HK-2 (cell line): ENCODE results near the gene SPTBN1.

Source experiments
- DNase-seq: peaks from one replicate; pipeline ENCODE4 v3.0.0-alpha.2; 2018; ENCODE audit not compliant: unreplicated experiment

The SPTBN1 gene

GRCh38 chr2:54653572-54654204 lies 197.6 kb downstream of the SPTBN1 start:
- DNase-seq, result no peak

GRCh38 chr2:54655046-54655809 lies 199.1 kb downstream of the SPTBN1 start:
- DNase-seq, result no peak

GRCh38 chr2:54656863-54657262 lies 200.7 kb downstream of the SPTBN1 start:
- no peak for DNase-seq

- DNase-seq, result no peak
Observed at GRCh38 chr2:54657664-54658083, 201.5 kb downstream of the SPTBN1 start.

- no peak for DNase-seq
Observed at GRCh38 chr2:54658564-54659071, 202.5 kb downstream of the SPTBN1 start.

GRCh38 chr2:54659527-54659926 lies 203.4 kb downstream of the SPTBN1 start:
- DNase-seq, result no peak

- no peak for DNase-seq
Observed at GRCh38 chr2:54660752-54661151, 204.6 kb downstream of the SPTBN1 start.

- no peak for DNase-seq
Observed at GRCh38 chr2:54663424-54664030, 207.4 kb downstream of the SPTBN1 start.

- DNase-seq, result no peak
Observed at GRCh38 chr2:54664238-54664786, 208.2 kb downstream of the SPTBN1 start.

- no peak for DNase-seq
Observed at GRCh38 chr2:54665436-54665856, 209.3 kb downstream of the SPTBN1 start.

- no peak for DNase-seq
Observed at GRCh38 chr2:54666131-54666633, 210.1 kb downstream of the SPTBN1 start.

- DNase-seq, result no peak
Observed at GRCh38 chr2:54666634-54667265, 210.6 kb downstream of the SPTBN1 start.

GRCh38 chr2:54667266-54667639 lies 211.1 kb downstream of the SPTBN1 start:
- DNase-seq, result no peak

- DNase-seq, result no peak
Observed at GRCh38 chr2:54667726-54668650, 211.9 kb downstream of the SPTBN1 start.

GRCh38 chr2:54668711-54669110 lies 212.6 kb downstream of the SPTBN1 start:
- no peak for DNase-seq

GRCh38 chr2:54669677-54670484 lies 213.8 kb downstream of the SPTBN1 start:
- no peak for DNase-seq

GRCh38 chr2:54670485-54671009 lies 214.4 kb downstream of the SPTBN1 start:
- DNase-seq, result no peak

GRCh38 chr2:54671010-54671409 lies 214.9 kb downstream of the SPTBN1 start:
- no peak for DNase-seq

GRCh38 chr2:54671875-54672589 lies 215.9 kb downstream of the SPTBN1 start:
- DNase-seq, result no peak
